Astrocyte (in vitro differentiated cells and primary cell): Measurements from ENCODE around the gene PTPRN2. TPM values are rescaled to one million over a fixed set of nuclear protein-coding genes. Genes with fewer than 3 reads are reported as not detected.
"Not testable (repeated sequence)": the region's sequence is repeated elsewhere in the genome, so short reads cannot be mapped to it uniquely, and the experiment has no call there.

Experiments used
- DNase-seq: peaks from one replicate; pipeline ENCODE4 v3.0.0-alpha.2; 2010; ENCODE audit warnings: low read depth
- FAIRE-seq: peaks from 2 replicates; lab custom pipeline; 2011; peaks lifted over from hg19 to GRCh38; lab: Jason Lieb, UNC
- H2AFZ ChIP-seq: 2 replicates; pipeline ENCODE4 v1.6.0; 2012; ENCODE audit warnings: low read depth, low read length, inconsistent platforms
- H3K27ac ChIP-seq: 2 replicates; pipeline ENCODE4 v1.5.1; 2011; ENCODE audit warnings: low read depth, low read length, inconsistent platforms
- H3K27me3 ChIP-seq: 2 replicates; pipeline ENCODE4 v1.6.0; 2011; ENCODE audit warnings: low read length, inconsistent platforms; ENCODE audit not compliant: insufficient read depth
- H3K36me3 ChIP-seq: 2 replicates; pipeline ENCODE4 v1.5.1; 2011; ENCODE audit warnings: low read length, inconsistent platforms; ENCODE audit not compliant: insufficient read depth
- H3K4me1 ChIP-seq: 2 replicates; pipeline ENCODE4 v1.5.1; 2011; ENCODE audit warnings: low read length, inconsistent platforms; ENCODE audit not compliant: insufficient read depth
- H3K4me2 ChIP-seq: 2 replicates; pipeline ENCODE4 v1.6.0; 2012; ENCODE audit warnings: low read length, inconsistent platforms
- H3K4me3 ChIP-seq: 2 replicates; pipeline ENCODE4 v1.5.1; 2011; ENCODE audit warnings: low read depth, mild to moderate bottlenecking, low read length, inconsistent platforms; ENCODE audit not compliant: insufficient read depth
- H3K79me2 ChIP-seq: 2 replicates; pipeline ENCODE4 v1.6.0; 2012; ENCODE audit warnings: mild to moderate bottlenecking, low read length, inconsistent platforms; ENCODE audit not compliant: insufficient read depth
- H3K9ac ChIP-seq: 2 replicates; pipeline ENCODE4 v1.6.0; 2012; ENCODE audit warnings: mild to moderate bottlenecking, low read length, inconsistent platforms
- H3K9me3 ChIP-seq: 2 replicates; pipeline ENCODE4 v1.5.1; 2012; ENCODE audit warnings: low read depth, mild to moderate bottlenecking, low read length, inconsistent platforms; ENCODE audit not compliant: insufficient read depth
- H4K20me1 ChIP-seq: 2 replicates; pipeline ENCODE4 v1.6.0; 2012; ENCODE audit warnings: low read length, inconsistent platforms; ENCODE audit not compliant: insufficient read depth
- H3K27ac Mint-ChIP-seq: one replicate; pipeline ENCODE4 v1.8.0; 2021; ENCODE audit warnings: mild to moderate bottlenecking, mixed read lengths; ENCODE audit not compliant: unreplicated experiment
- H3K27me3 Mint-ChIP-seq: one replicate; pipeline ENCODE4 v1.8.0; 2021; ENCODE audit warnings: low read depth, mixed read lengths; ENCODE audit not compliant: unreplicated experiment
- H3K36me3 Mint-ChIP-seq: one replicate; pipeline ENCODE4 v1.8.0; 2021; ENCODE audit warnings: low read depth, mixed read lengths; ENCODE audit not compliant: unreplicated experiment
- H3K4me1 Mint-ChIP-seq: one replicate; pipeline ENCODE4 v1.8.0; 2021; ENCODE audit warnings: low read depth, mixed read lengths; ENCODE audit not compliant: unreplicated experiment
- H3K4me3 Mint-ChIP-seq: one replicate; pipeline ENCODE4 v1.8.0; 2021; ENCODE audit warnings: mild to moderate bottlenecking, moderate library complexity, mixed read lengths; ENCODE audit not compliant: unreplicated experiment
- H3K9me3 Mint-ChIP-seq: one replicate; pipeline ENCODE4 v1.8.0; 2021; ENCODE audit warnings: mild to moderate bottlenecking, mixed read lengths; ENCODE audit not compliant: unreplicated experiment
- CTCF ChIP-seq: IDR thresholded peaks from 2 replicates; pipeline ENCODE4 v1.5.1; 2011; ENCODE audit warnings: low read depth, mild to moderate bottlenecking, inconsistent platforms, low read length, moderate library complexity; ENCODE audit not compliant: insufficient read depth
- EZH2 ChIP-seq: IDR thresholded peaks from 2 replicates; pipeline ENCODE4 v1.6.1; 2012; ENCODE audit warnings: mild to moderate bottlenecking, low read length, inconsistent platforms; ENCODE audit not compliant: insufficient read depth
- total RNA-seq: library from RNA; stranded (reverse); gene quantifications from 2 replicates; pipeline ENCODE4 v1.2.1, GENCODE V29; 2021

Gene PTPRN2
- total RNA-seq, 1 donor from 2014 or later, result 0.09 TPM

DNA sequence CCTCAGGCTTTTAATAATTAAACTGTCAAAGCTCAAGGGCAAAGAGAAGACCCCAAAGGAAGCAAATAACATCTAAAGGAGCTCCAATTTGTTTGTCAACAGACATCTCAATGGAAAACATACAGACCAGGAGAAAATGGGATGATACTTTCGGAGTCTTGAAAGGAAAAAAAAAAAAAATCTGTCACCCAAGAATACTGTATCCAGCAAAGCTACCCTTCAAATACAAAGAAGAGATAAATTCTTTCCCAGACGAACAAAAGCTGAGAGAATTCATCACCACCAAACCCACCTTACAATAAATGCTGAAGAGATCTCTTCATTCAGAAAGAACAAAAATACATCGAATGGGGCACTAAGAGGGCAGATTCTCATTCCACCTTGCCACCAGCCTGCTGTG, 232.8 kb downstream of the PTPRN2 start:
- H3K27me3 ChIP-seq, result no peaks in the 10 kb centered on the region
- DNase-seq (no peak), FAIRE-seq (no peak)
- no peaks in the 10 kb centered on the region for H3K4me1 Mint-ChIP-seq
- H3K9ac ChIP-seq, result no peak overlapping the region
- H3K79me2 ChIP-seq, result no peaks in the 10 kb centered on the region
- H3K4me3 ChIP-seq, result no peak overlapping the region
- no peaks in the 10 kb centered on the region for H3K36me3 Mint-ChIP-seq
- no peak overlapping the region for H3K27ac Mint-ChIP-seq
- no peaks in the 10 kb centered on the region for H3K4me1 ChIP-seq
- no peaks in the 10 kb centered on the region for H3K9me3 ChIP-seq
- no peak overlapping the region for H2AFZ ChIP-seq
- no peak overlapping the region for H3K4me3 Mint-ChIP-seq
- H3K9me3 Mint-ChIP-seq, result peaks cover 36% of the 10 kb centered on the region
- H4K20me1 ChIP-seq, result no peaks in the 10 kb centered on the region
- H3K27me3 Mint-ChIP-seq, result no peaks in the 10 kb centered on the region
- no peak overlapping the region for H3K27ac ChIP-seq
- H3K4me2 ChIP-seq, result no peak overlapping the region
- H3K36me3 ChIP-seq, result no peaks in the 10 kb centered on the region
- TF ChIP-seq CTCF (no peak), EZH2 (no peak)

DNA sequence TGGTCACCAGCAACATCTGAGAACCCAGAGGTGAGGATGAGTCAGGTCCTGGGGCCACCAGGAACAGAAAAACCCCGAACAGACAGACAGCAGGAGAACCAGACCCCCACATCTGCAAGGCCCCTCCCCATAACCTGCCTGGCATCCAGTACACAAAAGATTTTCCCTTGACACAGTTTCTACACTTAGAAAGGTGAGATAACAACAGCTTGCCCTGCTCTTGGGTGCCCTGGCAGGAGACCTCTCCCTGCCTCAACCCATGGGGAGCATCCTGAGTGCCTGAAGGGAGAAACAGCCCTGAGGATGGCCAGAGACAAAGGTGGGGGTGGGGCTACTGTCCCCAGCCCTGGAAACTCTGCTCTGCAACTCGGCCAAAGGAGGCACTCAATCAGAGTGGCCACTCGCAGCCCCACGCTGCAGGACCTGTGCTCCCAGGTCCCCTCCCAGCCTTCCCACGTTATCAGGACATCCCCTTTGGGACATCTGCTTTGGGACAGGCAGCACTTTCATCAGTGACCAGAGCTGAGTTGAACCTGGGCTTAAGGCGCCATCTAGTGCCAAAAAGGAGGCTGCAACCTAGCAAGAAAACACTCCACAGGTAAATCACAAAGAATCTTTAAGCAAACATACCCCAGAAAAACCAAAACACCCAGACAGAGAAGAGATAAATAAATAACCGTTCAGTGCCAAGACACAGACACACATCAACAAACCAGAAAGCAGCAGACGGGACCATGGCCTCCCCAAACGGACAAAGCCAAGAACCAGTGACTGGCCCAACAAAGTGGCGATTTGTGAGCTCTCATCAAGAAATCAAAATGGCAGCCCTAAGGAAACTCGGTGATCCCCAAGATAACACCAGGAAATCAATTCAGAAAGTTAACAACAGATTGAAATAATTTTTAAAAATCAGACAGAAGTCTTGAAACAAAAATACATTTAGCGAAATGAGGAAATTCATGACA, 233.7 kb downstream of the PTPRN2 start:
- no peaks in the 10 kb centered on the region for H3K4me1 Mint-ChIP-seq
- no peak overlapping the region for H3K4me3 Mint-ChIP-seq
- no peaks in the 10 kb centered on the region for H3K27me3 ChIP-seq
- no peaks in the 10 kb centered on the region for H3K79me2 ChIP-seq
- H3K4me1 ChIP-seq, result no peaks in the 10 kb centered on the region
- no peak overlapping the region for H3K4me3 ChIP-seq
- TF ChIP-seq CTCF (peak; percentile 29), EZH2 (no peak)
- H3K27me3 Mint-ChIP-seq, result no peaks in the 10 kb centered on the region
- no peaks in the 10 kb centered on the region for H3K36me3 Mint-ChIP-seq
- no peak overlapping the region for H3K27ac ChIP-seq
- DNase-seq, result no peak
- no peak for FAIRE-seq
- H4K20me1 ChIP-seq, result no peaks in the 10 kb centered on the region
- H3K36me3 ChIP-seq, result no peaks in the 10 kb centered on the region
- H3K9me3 Mint-ChIP-seq, result peaks cover 35% of the 10 kb centered on the region
- H2AFZ ChIP-seq, result no peak overlapping the region
- H3K27ac Mint-ChIP-seq, result no peak overlapping the region
- H3K9me3 ChIP-seq, result no peaks in the 10 kb centered on the region
- no peak overlapping the region for H3K4me2 ChIP-seq
- no peak overlapping the region for H3K9ac ChIP-seq

DNA sequence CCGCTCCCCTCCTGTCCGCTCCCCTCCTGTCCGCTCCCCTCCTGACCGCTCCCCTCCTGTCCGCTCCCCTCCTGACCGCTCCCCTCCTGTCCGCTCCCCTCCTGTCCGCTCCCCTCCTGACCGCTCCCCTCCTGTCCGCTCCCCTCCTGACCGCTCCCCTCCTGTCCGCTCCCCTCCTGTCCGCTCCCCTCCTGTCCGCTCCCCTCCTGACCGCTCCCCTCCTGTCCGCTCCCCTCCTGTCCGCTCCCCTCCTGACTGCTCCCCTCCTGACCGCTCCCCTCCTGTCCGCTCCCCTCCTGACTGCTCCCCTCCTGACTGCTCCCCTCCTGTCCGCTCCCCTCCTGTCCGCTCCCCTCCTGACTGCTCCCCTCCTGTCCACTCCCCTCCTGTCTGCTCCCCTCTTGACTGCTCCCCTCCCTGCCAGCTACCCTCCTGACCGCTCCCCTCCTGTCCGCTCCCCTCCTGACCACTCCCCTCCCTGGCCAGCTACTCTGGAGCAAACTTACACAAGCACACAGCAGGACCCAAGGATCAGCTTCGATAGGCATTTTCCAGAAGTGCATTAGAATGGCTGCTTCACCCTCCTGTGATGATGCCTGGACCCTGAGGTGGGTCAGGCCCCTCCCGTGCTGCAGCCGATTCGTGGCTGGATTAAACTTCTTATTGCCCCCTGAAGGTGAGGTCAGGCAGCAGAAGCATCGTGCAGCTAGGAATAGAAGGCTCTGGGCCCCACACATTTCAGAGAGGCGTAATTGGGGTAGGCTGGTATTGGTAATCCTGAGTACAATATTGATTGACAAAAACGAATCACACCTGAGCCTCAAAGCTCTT, 235.5 kb downstream of the PTPRN2 start:
- H3K36me3 ChIP-seq, H3K4me3 ChIP-seq, H3K79me2 ChIP-seq, H3K27me3 ChIP-seq, H3K4me3 Mint-ChIP-seq, H3K9ac ChIP-seq, H2AFZ ChIP-seq, DNase-seq, H3K27me3 Mint-ChIP-seq, H3K4me1 Mint-ChIP-seq, H3K27ac ChIP-seq, H3K9me3 ChIP-seq, H3K4me2 ChIP-seq, H3K36me3 Mint-ChIP-seq, FAIRE-seq, H4K20me1 ChIP-seq, H3K27ac Mint-ChIP-seq, H3K4me1 ChIP-seq: not testable (repeated sequence)
- peaks cover 27% of the 10 kb centered on the region for H3K9me3 Mint-ChIP-seq
